ENCODE measurements around the gene ST6GALNAC1. TPM values are rescaled to one million over a fixed set of nuclear protein-coding genes. Genes with fewer than 3 reads are reported as not detected.

ST6GALNAC1 gene
- total and polyA plus RNA-seq, 2 of the 13 experiments (the other 11 are each of a cell fraction or from before 2014, with no cell fraction given) = not detected

GRCh38 chr17:76671123-76671911 is 27.8 kb upstream of the ST6GALNAC1 start (continued):
- TF ChIP-seq RAD51 (IDR thresholded peaks at IDR 0.05; ENCODE audit: borderline replicate concordance) (no peak), SSRP1 (CRISPR knock-in tag; IDR thresholded peaks at IDR 0.05) (peak; percentile 96), MTF2 (CRISPR knock-in tag; IDR thresholded peaks at IDR 0.05; ENCODE audit: borderline replicate concordance) (no peak), MAFG (CRISPR knock-in tag; IDR thresholded peaks at IDR 0.05) (no peak), ZNF331 (CRISPR knock-in tag; IDR thresholded peaks at IDR 0.05) (no peak; the same call in none of the 2 replicates), ZSCAN30 (CRISPR knock-in tag; IDR thresholded peaks at IDR 0.05) (no peak), ZNF30 (CRISPR knock-in tag; IDR thresholded peaks at IDR 0.05) (peak; percentile 80; the same call in 1 of the 2 replicates), CEBPG (CRISPR knock-in tag; IDR thresholded peaks at IDR 0.05) (peak; percentile 16; the same call in 1 of the 2 replicates), TEAD3 (CRISPR knock-in tag; optimal IDR thresholded peaks at IDR 0.05; ENCODE audit: borderline replicate concordance) (peak; percentile 83), REXO4 (CRISPR knock-in tag; IDR thresholded peaks at IDR 0.05; ENCODE audit: borderline replicate concordance) (peak; percentile 60; the same call in 1 of the 2 replicates), ZNF574 (CRISPR knock-in tag; IDR thresholded peaks at IDR 0.05) (peak; percentile 67), ZBTB14 (CRISPR knock-in tag; IDR thresholded peaks at IDR 0.05) (no peak), ATF7-NPFF (CRISPR knock-in tag; IDR thresholded peaks at IDR 0.05; ENCODE audit: low read depth) (no peak; the same call in none of the 2 replicates), HDAC6 (IDR thresholded peaks at IDR 0.05; ENCODE audit: low read depth, low read length) (no peak), HOMEZ (CRISPR knock-in tag; IDR thresholded peaks at IDR 0.05; ENCODE audit: low read depth) (peak; percentile 11; the same call in 1 of the 2 replicates), PRPF4 (IDR thresholded peaks at IDR 0.05; ENCODE audit: low read depth, low read length, poor library complexity, severe bottlenecking) (no peak), FOXA1 (IDR thresholded peaks at IDR 0.05) (no peak), FOXA1 (CRISPR knock-in tag; IDR thresholded peaks at IDR 0.05) (0 out of 2 replicates have a peak, but pooled peaks have one; percentile 8), TBL1XR1 (IDR thresholded peaks at IDR 0.05; ENCODE audit: borderline replicate concordance, low read length, partially characterized antibody) (peak; percentile 23), MYNN (CRISPR knock-in tag; IDR thresholded peaks at IDR 0.05; ENCODE audit: low read depth) (no peak), DRAP1 (CRISPR knock-in tag; IDR thresholded peaks at IDR 0.05) (no peak; the same call in 1 of the 2 replicates)

Measured in HepG2 (cell line).